Nephron (organoid): ENCODE data around the gene PVALB.

Experiments
- H3K27ac Mint-ChIP-seq, 3 experiments: 2 replicates each; pipeline ENCODE4 v1.8.0; 2020; ENCODE audit warnings: mixed read lengths in 3 of 3, mild to moderate bottlenecking in 2 of 3, moderate library complexity in 1 of 3
- H3K27me3 Mint-ChIP-seq: 2 replicates; pipeline ENCODE4 v1.8.0; 2021; ENCODE audit warnings: low read depth, mild to moderate bottlenecking, moderate library complexity, mixed read lengths
- H3K36me3 Mint-ChIP-seq: 2 replicates; pipeline ENCODE4 v1.8.0; 2020; ENCODE audit warnings: low read depth, mixed read lengths
- H3K4me1 Mint-ChIP-seq: 2 replicates; pipeline ENCODE4 v1.8.0; 2020; ENCODE audit warnings: mixed read lengths
- H3K4me3 Mint-ChIP-seq, 3 experiments: 2 replicates each; pipeline ENCODE4 v1.8.0; 2020; ENCODE audit warnings: mild to moderate bottlenecking in 3 of 3, mixed read lengths in 3 of 3, moderate library complexity in 2 of 3
- H3K9me3 Mint-ChIP-seq: 2 replicates; pipeline ENCODE4 v1.8.0; 2020; ENCODE audit warnings: mixed read lengths
- TF ChIP-seq, protein P1 (sequence below), 3 experiments: fragments of 200-600 bp; sonication (generic); IDR thresholded peaks; one replicate each; pipeline ENCODE4 v1.5.0; 2021; ENCODE audit warnings: antibody characterized with exemption in 3 of 3; ENCODE audit not compliant: unreplicated experiment in 3 of 3

PVALB gene

DNA sequence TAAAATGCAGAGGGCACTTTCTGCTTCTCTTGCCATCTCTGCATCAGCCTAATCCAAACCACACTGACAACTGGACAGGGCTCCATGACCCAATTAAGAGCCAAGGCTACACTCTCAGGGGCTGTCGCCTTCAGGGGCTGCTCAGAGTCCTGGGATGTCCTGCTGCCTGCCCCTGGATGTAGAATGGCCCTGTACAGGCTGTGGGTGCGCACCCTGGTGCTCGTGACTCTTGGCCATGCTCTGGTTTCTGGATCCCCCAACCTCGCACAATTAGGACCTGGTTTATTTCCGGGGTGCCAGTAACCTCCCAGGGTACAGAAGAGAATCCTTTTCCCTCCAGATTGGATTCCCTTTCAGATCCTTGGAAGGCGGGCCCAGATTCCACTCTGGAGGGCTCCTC, 52.2 kb downstream of the PVALB start:
- no peak overlapping the region for H3K27ac Mint-ChIP-seq
- H3K4me3 Mint-ChIP-seq, result no peak overlapping the region
- H3K4me1 Mint-ChIP-seq, result peaks cover under 1% of the 10 kb centered on the region

DNA sequence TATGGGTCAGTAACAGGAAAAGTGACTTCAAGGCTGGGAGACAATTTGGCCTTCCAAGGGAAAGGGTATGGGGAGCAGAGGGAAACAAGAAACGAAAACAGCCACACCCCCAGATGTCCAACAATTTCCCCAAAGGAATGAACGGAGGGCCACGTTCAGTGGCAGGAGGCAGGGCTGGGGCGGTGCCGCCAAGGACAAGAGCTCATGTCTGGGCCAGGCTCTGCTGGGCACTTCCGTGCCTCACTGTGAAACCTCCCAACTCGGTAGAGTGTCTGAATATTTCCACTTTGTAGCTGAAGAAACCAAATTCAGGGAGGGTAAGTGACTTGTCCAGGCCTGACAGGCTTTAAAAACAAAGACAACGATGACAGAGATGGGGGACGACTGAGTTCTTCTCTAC, 52.8 kb downstream of the PVALB start:
- Mint-ChIP-seq H3K36me3 (peaks cover 26% of the 10 kb centered on the region), H3K4me1 (no peaks in the 10 kb centered on the region), H3K9me3 (no peaks in the 10 kb centered on the region), H3K27ac (no peak overlapping the region), H3K4me3 (no peak overlapping the region), H3K27me3 (no peaks in the 10 kb centered on the region)
- TF ChIP-seq, protein P1, sequence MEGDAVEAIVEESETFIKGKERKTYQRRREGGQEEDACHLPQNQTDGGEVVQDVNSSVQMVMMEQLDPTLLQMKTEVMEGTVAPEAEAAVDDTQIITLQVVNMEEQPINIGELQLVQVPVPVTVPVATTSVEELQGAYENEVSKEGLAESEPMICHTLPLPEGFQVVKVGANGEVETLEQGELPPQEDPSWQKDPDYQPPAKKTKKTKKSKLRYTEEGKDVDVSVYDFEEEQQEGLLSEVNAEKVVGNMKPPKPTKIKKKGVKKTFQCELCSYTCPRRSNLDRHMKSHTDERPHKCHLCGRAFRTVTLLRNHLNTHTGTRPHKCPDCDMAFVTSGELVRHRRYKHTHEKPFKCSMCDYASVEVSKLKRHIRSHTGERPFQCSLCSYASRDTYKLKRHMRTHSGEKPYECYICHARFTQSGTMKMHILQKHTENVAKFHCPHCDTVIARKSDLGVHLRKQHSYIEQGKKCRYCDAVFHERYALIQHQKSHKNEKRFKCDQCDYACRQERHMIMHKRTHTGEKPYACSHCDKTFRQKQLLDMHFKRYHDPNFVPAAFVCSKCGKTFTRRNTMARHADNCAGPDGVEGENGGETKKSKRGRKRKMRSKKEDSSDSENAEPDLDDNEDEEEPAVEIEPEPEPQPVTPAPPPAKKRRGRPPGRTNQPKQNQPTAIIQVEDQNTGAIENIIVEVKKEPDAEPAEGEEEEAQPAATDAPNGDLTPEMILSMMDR (IDR thresholded peaks at IDR 0.05; ENCODE audit: unreplicated experiment in 3 of 3), result no peak

More for the DNA sequence above, 52.2 kb downstream of the PVALB start:
- Mint-ChIP-seq H3K9me3 (no peaks in the 10 kb centered on the region), H3K36me3 (peaks cover 26% of the 10 kb centered on the region), H3K27me3 (no peaks in the 10 kb centered on the region)
- TF ChIP-seq, protein P1 (IDR thresholded peaks at IDR 0.05; ENCODE audit: unreplicated experiment in 3 of 3), result no peak

DNA sequence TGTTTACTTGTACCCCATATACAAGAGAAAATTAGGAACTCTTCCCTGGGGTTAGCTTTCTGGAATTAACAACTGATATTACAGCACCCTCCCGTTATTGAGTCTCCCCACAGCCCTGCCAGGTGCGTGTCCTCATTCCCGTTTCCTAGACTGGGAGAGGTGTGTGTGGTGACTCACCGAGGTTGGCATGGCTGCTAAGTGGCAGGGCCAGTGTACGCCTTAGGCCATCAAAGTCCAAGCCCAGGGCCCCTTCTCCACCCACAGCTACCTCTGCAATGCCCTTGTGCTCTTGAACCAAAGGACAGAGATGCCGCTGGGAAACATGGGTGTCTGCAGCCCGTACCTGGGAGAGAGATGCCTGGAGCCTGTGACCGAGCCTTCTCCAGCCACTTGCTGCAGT, 53.3 kb downstream of the PVALB start:
- TF ChIP-seq, protein P1 (IDR thresholded peaks at IDR 0.05; ENCODE audit: unreplicated experiment in 3 of 3), result no peak
- Mint-ChIP-seq H3K36me3 (peaks cover 24% of the 10 kb centered on the region), H3K4me1 (no peaks in the 10 kb centered on the region), H3K9me3 (no peaks in the 10 kb centered on the region), H3K27me3 (no peaks in the 10 kb centered on the region), H3K4me3 (no peak overlapping the region), H3K27ac (no peak overlapping the region)

DNA sequence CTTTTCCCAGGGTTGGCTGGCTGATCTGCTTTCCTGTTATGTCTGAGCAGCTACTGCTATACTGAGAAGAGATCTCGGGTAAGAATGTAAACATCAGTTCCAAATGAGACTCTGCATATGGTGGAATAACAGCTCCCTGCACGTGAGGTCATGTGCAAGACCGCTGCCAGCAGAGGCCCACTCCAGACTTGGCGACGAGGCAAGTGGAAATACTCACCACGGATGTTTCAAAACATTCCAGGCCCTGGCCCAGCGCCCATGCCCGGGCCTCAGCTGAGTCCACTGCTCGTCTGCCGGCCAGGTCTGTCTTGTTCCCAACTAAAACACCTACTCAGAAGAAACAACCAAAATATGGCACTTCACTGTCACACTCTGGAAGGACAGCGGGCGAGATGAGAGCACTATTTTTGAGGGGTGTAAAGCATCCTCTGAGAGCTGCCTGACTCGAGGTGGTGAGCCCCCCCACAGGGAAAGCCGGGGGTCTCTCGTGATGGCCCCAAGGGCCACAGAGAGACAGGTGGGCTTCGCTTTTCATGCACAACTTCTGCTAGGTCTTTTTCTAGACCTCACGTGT, 54.1 kb downstream of the PVALB start:
- no peaks in the 10 kb centered on the region for H3K4me1 Mint-ChIP-seq

DNA sequence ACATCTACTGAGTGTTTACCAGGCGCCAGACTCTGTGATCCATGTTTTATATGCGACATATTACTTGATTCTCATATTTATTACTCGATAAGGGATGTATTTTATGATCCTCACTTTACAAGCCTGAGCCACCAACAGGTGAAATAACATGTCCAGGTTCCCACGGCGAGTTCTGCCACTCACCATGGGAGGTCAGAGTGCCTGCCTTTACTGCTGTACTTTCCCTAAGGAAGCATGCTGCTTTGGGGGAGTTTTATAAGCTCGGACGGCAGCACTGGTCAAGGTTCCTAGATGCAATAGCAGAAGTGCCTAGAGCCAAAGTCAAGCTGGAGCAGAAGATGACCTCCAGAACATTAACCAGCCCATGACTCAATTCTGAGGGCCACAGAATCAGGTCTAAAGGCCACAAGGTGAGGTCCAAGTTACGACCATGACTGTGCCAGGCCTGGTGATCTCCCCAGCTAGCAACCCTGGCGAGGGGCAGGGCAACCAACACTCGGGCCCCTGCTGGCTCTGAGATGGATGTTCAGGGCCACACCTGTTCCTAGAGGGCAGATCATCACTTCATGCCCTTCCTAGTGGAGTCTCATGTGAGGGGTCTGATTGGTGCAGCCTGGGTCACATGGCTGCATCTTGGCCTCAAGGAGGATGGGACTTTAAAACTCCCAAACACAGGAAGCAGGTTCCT, 55.1 kb downstream of the PVALB start:
- H3K27me3 Mint-ChIP-seq, result no peaks in the 10 kb centered on the region
- H3K27ac Mint-ChIP-seq, result no peak overlapping the region
- H3K4me3 Mint-ChIP-seq, result no peak overlapping the region
- H3K4me1 Mint-ChIP-seq, result no peaks in the 10 kb centered on the region
- H3K9me3 Mint-ChIP-seq, result no peaks in the 10 kb centered on the region
- H3K36me3 Mint-ChIP-seq, result peaks cover 17% of the 10 kb centered on the region
- TF ChIP-seq, protein P1 (IDR thresholded peaks at IDR 0.05; ENCODE audit: unreplicated experiment in 3 of 3), result no peak

More for the DNA sequence above, 54.1 kb downstream of the PVALB start:
- Mint-ChIP-seq H3K36me3 (peaks cover 24% of the 10 kb centered on the region), H3K27me3 (no peaks in the 10 kb centered on the region), H3K4me3 (no peak overlapping the region), H3K27ac (no peak overlapping the region), H3K9me3 (no peaks in the 10 kb centered on the region)
- TF ChIP-seq, protein P1 (IDR thresholded peaks at IDR 0.05; ENCODE audit: unreplicated experiment in 3 of 3), result no peak

DNA sequence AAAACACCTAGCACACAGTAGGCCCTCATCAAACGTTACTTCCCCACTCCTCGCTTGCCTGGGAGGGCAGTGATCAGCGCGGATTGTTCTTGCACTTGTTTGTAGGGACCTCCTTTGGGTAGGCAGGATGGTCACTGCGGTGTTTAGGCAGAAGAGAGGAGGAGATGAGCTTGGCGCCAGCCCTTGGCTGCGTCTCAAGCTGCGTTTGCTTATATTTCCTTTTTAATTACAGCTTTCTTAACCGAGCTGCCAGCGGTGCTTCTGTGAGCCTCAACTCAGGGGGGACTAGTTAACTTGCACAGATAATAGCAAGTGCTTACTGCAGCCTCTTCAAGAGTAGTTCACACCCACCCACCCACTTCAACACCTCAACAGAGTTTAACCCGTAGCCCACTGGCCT, 56.0 kb downstream of the PVALB start:
- no peaks in the 10 kb centered on the region for H3K27me3 Mint-ChIP-seq
- peaks cover 13% of the 10 kb centered on the region for H3K36me3 Mint-ChIP-seq
- H3K4me3 Mint-ChIP-seq, result no peak overlapping the region
- no peak overlapping the region for H3K27ac Mint-ChIP-seq
- H3K9me3 Mint-ChIP-seq, result no peaks in the 10 kb centered on the region
- TF ChIP-seq, protein P1 (IDR thresholded peaks at IDR 0.05; ENCODE audit: unreplicated experiment in 3 of 3), result no peak
- no peaks in the 10 kb centered on the region for H3K4me1 Mint-ChIP-seq
